HUDEP-2 (cell line): ENCODE data around the gene ERCC5.

Source experiments
- DNase-seq, 76 experiments: peaks; one replicate each; lab custom pipeline; 2025; ENCODE audit not compliant: unreplicated experiment in 76 of 76; lab: John Stamatoyannopoulos, UW

ERCC5 gene

DNA sequence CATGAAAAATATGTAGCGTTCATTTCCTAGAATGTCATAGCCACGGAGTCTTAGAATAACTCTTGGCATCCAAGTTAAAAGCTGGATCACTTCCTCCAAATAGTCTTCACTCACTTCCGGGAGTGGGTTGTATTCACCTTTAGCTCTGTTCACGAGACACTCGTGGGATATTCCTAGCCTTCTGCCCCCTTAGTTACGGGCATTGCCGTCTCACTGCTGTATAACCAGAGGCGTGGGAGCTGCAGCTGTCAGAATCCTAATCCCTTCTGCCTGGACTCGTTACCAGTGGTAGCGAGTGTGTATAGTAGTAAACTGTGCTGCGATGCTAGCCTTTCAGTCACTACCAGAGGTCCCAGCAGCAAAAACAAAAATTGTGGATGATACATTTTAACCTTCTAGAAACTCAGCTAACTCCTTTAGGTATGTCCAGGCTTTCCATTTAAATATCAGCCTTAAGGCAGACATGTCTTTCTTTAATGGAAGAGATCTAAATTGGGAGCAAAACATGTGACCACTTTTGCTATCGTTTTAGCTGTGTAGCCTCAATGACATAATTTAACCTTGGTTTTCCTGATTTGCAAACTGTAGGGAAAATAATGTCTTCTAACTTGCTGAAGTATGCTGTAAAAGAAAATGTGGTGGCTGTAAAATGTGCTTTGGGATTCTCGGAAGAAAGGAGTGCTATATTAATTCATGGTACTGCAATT, 34.1 kb downstream of the ERCC5 start:
- no peak for DNase-seq

DNA sequence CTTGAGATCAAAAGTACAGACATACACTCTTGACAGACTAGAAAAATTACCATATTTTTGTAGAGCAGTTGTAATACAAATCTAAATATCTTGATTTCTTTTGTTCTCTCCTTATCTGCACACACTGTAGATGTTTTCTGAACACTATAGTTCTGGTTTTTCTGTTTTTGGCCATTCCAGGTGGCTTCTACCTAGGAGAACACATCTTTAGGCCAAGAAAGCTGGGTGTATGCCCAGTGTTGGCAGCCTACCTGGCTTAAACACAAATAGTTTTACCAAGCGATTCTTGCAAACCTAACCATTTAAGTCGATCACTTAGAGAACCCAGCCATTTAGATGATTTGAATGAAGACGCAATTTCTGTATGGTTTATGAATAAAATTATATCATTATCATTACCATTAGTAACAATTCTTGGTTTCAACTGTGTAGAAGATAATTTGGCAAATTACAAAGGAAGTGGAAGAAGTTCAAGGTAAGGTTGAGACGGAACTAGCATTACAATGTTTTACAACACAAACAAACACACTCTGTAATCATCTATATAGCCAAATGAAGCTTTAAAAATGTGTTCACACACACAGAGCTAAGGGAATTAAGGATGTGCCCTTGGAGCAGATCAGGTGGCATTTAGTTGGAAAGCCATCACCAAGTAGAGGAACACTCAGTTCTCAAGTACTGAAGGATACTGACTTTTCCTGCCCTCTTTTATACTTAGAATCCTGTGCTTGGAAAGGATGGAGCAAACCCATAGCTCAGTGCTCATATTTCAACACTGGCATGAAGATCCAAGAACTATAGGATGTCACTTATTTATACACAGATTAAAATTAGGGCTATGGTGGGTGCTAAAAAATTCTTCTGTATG, 36.2 kb downstream of the ERCC5 start:
- DNase-seq = no peak

DNA sequence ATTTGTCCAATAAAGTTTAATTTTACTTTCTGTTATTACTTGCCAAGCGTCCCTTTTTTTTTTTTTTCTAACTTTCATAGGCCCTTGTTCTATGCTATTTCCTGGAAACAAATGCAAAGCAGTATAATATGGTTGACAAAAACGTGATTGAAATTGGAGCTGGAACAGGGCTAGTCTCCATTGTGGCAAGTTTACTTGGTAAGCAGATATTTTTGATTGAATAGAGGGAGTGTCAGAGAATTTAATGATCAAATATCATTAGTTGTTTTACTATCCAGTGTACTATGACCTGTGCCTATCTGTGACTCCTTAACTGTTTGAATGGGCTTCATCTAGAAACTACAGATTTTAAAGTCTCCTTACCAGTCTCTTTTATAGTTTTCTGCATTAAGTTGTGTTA, 46.7 kb downstream of the ERCC5 start:
- DNase-seq = no peak

DNA sequence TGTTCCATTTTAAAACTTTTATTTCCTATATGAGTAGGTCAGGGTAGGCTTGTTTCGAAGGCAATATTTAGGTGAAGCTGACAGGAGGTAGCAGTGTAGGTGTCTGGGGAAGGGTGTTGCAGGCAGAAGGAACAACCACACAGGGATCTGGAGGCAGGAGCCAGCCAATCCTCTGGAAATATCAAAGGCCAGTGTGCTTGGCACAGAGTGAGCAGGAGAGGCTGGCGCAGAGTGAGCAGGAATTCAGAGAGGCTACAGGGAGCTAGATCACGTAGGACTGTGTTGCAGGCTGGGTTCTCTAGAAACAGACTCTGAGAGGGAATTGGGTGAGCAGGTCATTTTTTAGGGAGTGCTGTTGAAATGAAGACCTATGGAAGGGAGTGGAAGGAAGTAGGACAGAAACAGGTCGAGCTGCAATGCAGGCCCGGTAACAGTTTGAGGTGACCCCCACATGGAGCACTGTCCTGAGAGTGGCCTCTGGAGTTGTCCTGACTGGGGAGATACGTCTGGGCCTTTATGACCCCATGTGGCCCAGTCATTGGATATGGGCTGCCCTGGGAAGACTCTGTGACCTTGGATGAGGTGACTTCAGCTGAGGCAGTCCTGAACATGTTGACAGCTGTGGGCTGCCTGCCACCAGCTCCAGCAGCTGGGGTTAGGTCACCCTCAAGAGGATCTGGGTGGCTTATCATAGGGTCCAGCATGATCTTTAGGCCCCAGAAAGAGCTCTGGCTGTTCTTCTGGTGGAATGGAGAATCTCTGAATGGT, 51.7 kb downstream of the ERCC5 start:
- DNase-seq = peak in 7 of 76 experiments; percentile 1 to 37 (median 27)

DNA sequence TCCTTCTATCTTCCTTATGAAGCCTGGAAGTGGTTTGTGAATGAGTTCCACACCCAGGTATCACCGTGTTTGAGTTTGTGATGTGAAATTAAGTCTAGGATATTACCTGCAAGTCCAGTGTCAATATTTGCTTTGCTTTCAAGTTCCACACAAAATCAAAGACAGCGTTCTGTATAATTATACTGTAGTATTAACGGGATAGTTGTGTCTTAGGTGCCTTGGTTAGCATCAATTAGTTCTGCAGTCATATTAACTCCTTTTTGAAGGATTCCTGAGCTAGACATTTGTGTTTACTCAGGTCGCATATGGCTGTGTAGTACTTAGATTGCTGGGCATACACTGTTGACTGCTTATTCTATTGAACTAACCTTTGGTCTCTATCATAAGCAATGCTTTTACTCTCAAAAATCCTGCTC, 54.4 kb downstream of the ERCC5 start:
- DNase-seq = no peak

DNA sequence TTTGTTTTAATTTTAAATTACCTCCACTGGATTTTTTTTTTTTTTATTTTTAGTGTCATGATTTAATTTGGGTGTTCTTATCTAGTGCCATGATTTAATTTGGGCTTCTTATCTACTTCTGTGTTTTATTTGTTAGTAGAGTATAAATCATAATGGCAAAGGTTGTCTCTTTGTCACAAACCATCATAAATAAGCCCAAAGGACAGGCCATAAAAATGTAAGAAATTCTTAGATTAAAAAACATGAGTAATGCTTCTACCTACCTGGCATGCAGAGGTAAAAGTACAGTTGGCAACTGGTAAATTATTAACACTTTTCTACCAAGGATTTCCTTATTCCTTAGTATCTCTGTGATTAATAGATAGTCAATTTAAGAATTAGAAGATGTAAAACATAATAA, 55.2 kb downstream of the ERCC5 start:
- no peak for DNase-seq

DNA sequence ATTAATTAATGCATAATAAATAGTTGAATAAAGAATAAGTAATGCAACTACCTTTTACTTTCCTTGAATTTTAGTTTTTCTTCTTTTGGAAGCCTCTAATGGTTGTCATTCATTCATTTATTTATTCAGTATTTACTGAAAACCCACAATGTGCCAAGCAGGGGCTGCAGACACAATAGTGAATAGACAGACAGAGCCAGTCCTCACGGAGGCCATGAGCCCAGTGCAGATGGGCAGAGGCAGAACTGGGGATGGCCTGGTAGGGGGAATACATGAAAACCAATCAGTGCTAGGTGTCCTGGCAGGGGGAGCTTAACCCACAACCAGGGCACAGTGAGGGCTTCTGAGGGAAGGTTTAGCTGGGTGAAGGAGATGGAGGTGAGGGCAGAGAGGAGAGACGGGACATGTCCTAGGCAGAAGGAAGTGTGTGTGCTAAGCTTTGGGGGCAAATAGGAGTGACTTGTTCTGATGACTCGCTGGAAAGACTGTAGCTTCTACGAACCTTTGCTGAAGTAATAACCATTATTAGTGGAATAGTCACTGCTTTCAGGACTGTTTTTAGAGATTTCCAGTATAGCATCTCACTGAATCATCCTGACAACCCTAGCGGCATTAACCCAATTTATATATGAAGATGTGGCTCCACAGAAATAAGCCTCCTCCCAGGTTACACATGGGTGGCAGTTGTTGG, 55.9 kb downstream of the ERCC5 start:
- no peak for DNase-seq

DNA sequence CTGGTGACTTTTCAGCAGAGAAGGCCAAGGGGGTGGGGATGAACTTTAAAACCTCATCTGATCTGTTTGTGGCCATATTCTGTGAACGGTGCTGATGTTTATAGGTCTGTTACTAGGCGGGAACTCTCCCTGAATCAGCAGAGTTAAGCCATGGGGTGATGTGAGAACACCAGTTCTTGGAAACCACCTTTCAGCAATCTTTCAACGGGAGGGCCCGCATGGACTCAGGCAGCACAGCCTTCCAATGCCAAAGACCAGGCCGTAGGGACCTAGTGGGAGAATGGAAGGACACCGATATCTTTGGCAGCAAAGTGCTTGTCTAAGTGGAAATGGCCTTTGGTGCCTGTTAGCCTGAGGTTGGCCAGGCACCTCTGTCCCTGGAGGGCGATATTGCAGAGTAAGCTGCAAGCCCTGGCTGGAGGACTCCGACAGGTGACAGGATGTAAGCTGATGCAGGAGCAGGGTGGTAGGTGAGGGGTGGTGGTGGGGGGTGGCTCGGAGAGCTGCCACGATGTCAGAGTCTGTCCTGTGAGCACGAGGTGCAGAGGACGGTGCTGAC, 57.0 kb downstream of the ERCC5 start:
- no peak for DNase-seq

DNA sequence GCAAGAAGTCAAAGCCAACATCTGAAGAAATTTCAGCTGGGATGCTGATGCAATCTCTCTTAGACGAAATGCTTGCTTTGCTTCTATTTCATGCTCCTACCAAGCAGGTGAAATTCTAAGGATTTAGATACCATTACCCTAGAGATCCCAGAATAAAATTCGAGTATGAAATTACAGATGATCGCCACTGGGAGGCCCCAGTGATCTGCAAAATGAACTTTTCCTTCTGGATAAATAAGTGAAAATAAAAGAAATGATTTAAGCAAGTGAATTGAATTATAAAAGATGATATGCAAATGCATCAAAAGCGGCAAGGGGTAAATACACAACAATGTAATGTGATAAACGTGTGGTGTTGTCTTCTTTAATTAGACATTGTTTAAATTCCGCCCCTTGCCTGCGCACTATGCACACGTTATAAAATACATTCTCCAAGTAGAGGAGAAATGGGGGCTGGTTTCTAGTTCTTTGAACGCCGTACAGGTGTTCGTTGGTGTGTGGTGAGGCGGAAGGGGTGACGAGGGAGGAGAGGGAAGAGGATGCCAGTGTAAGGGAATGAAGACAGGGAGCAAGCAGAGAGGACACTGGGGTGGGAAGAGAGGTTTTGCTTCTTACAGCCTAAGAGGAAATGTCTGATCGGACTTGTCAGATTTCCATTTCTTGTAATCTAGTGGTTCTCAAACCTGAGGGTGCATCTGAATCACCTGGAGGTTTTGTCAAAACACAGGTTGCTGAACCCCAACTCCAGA, 58.0 kb downstream of the ERCC5 start:
- no peak for DNase-seq

DNA sequence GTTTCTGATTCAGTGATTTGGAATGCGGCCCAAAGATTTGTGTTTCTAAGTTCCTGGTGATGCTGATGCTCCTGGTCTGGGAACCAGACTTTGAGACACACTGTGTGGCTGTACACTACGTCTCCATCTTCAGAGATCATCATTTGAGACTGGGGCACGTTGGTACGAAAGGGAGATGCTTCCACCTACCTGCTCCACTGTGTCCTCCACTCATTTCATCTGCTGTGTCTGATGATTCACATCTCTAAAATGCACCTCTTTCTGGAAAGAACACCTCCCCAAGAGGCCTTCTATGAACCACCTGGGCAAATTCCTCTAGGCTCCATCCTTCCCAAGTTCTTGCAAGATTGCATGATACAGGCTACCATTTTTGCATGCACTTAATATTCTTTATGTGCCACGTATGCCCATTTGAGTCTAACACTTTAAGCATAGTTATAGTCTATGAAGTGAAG, 58.6 kb downstream of the ERCC5 start:
- DNase-seq = no peak

DNA sequence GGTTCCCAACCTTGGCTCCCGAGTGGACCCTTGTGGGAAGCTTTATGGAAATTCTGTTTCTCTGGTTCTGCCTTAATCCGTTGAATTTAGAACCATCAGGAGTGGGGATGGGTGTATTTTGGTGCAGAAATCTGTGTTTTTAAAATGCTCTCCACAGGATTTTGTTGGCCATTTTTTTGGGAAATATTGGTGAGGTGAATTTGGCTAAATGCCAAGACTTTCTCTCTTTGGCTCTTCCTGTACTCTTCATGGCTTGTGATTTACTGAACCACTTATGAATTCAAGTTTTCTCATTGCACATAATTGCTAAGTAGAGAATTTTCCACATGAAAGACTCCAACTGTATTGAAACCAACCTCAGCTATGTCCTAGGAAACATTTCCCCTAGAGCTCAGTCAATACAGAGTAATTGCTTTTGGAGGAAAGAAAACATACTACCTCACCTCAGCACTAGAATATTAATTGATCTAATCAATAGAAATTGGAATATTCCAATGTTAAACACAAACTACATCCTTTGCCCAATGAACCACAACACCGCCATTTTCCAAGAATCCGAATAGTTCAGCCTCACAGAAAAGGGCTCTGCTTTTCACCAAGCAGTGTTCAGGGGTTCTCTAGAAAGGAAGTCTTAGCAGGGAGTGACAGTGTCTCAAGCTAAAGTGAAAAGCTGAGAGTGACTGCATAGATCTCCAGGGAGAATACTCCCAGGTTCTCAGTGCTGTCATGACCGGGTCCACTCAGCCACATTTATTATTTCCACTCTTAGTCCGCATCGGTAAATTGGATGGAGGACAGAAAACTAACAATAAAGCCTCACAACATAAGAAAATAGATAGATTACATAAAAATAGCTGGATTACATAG, 60.3 kb downstream of the ERCC5 start:
- DNase-seq = no peak

DNA sequence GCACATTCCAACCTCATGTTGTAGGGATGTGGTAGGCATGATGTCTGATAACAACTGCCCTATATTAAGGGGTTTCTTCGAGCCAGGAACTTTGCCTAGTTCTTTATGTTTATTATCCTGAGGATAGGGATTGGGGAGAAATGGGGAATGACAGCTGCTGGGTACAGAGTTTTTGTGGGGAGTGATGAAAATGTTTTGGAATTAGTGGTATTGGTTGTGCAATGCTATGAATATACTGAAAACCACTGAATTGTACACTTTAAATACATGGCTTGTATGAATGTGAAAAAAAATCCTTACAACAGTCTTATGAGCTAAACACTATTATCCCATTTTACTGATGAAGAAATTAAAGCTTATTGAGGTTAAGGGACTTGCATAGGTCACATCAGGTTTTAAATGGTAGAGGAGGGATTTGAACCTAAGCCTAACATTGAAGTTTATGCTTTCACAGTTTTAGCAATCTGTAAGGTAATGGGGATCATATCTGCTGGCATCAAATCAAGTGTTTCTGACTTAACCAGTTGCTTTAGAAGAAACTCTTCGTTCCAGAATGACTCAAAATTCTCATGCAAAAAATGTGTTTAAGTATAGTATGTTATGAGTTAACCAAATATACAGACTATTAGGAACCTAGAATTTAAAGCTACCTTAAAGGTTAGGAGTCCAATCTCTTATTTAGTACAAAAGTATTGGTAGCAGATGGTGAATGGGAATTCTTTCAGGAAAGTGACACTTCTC, 61.4 kb downstream of the ERCC5 start:
- no peak for DNase-seq

DNA sequence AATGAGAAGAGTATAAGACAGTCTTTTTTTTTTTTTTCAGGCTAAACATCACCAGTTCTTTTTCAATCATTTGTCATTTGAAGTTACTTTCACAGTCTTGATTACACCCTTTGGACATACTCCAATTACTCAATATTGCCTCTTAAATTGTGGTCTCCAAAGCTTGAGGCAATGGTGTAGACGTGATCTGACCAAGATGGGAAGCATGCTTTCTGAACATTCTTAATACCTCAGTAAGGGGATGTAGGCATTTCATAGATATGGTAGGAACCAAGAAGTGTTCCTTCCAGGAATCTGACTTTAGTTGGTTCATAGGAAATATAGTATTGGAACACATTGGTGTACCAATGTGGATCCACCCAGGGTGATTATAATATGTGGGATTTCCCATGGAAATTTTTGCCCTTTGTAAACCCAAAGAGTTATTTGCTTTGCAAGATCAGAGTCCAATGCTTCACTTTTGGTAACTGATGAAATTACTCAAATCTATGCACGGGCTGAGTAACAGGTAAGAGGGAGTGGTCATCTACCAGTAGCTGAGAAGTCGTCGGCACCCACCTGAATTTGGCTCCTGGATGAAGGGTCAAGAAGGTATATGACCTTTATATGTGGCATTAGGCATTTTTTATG, 62.2 kb downstream of the ERCC5 start:
- no peak for DNase-seq

DNA sequence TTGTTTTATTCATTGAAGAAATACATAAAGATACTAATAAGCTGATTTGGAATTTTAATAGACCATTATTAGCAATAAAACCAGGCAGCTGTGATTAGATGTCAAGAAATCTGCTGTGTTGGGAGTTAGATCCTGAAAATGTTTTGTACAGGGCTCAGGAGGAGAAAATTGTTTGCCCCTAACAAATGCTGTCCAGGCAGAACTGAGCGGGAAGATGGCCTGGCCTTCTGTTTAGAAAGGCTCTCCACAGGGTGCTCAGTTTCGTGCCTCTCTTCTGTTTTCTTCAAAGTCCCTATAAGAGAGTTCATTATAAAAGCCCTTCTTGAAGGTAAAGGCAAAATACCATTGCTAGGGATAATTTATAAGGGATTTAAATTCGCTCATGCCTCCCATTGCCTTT, 64.1 kb downstream of the ERCC5 start:
- DNase-seq = no peak

DNA sequence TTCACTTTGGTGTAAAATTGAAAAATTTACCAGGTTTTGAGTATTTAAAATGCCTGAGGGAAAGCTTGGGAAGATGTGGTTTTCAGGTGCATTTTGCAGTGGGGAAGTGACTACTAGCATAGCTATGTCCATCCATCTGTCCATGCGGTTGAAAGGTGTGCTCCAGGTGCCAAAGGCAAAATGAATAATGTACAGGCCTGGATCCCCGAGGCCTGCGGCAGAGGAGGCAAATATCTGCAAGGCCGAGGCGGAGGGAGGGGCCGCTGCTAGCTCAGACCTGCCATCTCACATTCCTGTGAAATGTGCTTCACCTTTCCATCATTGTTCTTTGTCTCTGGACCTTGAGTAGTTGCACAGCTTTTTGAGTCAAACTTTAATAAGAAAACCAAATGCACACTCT, 65.5 kb downstream of the ERCC5 start:
- no peak for DNase-seq

DNA sequence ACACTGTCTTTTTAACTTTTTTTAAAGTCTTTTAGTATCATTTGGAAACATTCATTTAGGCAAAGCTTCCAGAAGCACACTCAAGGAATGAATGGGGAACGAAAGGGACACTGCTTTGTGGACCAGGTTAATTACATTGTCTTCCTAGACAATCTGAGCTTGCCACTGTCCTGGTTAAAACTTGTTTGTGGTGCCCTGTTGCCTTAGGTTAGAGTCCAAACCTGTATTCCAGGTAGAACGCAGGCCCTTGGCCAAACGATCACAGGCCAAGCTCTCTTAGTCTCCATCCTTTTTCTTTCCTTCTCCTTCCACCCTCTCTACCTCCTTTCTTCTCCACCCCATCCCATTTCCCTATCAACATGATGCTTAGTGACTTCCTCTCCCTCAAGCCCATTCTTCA, 66.8 kb downstream of the ERCC5 start:
- DNase-seq = no peak

DNA sequence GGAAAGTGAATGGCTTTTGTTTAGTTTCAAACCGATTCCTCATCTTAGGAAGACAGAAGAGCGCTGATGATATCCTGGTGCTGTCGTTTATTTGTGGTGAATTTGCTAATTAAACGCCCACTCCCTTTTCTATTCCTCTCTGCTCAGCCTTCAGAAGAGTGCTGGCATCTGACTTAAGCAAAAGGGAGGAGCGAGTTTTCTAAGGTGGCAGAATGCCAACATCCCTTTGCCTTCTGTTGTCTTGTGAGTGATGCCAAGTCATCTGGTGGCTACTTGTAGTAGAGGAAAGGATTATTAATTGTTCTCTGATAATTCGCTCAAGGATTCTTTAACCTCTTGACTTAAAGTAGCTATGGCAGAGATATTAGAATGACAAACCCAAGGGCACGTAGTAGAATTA, 68.1 kb downstream of the ERCC5 start:
- DNase-seq = peak in 15 of 76 experiments; percentile 1 to 43 (median 13)
